Liver (tissue), 9 donors: Measurements from ENCODE around the gene ZNF101. TPM values are rescaled to one million over a fixed set of nuclear protein-coding genes. Genes with fewer than 3 reads are reported as not detected.

Experiments
- DNase-seq: peaks from one replicate; pipeline ENCODE4 v3.0.0-alpha.2; 2017; ENCODE audit warnings: low spot score
- H3K27ac ChIP-seq, 2 donors: one replicate each; pipeline ENCODE4 v1.7.0; 2013; ENCODE audit warnings: inconsistent platforms in 2 of 2, low read length in 2 of 2, control low read depth in 1 of 2, low read depth in 1 of 2, mild to moderate bottlenecking in 1 of 2
- H3K27me3 ChIP-seq, 4 donors: one replicate each; pipeline versions ENCODE4 v1.6.1 to v1.7.0; 2013; ENCODE audit warnings: low read length in 3 of 4, inconsistent platforms in 1 of 4, mild to moderate bottlenecking in 1 of 4, moderate library complexity in 1 of 4; ENCODE audit not compliant: control insufficient read depth in 4 of 4, insufficient read depth in 4 of 4
- H3K36me3 ChIP-seq, 4 donors: one replicate each; pipeline versions ENCODE4 v1.6.1 to v1.7.0; 2013; ENCODE audit warnings: low read length in 3 of 4, mild to moderate bottlenecking in 3 of 4, low read depth in 1 of 4, moderate library complexity in 1 of 4; ENCODE audit not compliant: control insufficient read depth in 4 of 4, insufficient read depth in 3 of 4
- H3K4me1 ChIP-seq, 4 donors: one replicate each; pipeline versions ENCODE4 v1.6.1 to v1.7.0; 2013; ENCODE audit warnings: low read length in 3 of 4, mild to moderate bottlenecking in 3 of 4, moderate library complexity in 1 of 4; ENCODE audit not compliant: control insufficient read depth in 4 of 4, insufficient read depth in 4 of 4
- H3K4me3 ChIP-seq, 3 donors: one replicate each; pipeline versions ENCODE4 v1.6.1 to v1.7.0; 2013; ENCODE audit warnings: low read length in 3 of 3, control low read depth in 1 of 3, low read depth in 1 of 3, mild to moderate bottlenecking in 1 of 3
- H3K9ac ChIP-seq, 2 donors: one replicate each; pipeline ENCODE4 v1.7.0; 2013; ENCODE audit warnings: low read length in 2 of 2, mild to moderate bottlenecking in 2 of 2, moderate library complexity in 2 of 2, control low read depth in 1 of 2, low read depth in 1 of 2
- H3K9me3 ChIP-seq, 4 donors: one replicate each; pipeline versions ENCODE4 v1.6.1 to v1.7.0; 2013; ENCODE audit warnings: low read length in 3 of 4; ENCODE audit not compliant: control insufficient read depth in 4 of 4
- FOXA1 ChIP-seq: IDR thresholded peaks from 2 replicates; pipeline ENCODE4 v1.6.1; 2016; ENCODE audit warnings: antibody characterized with exemption
- FOXA2 ChIP-seq: IDR thresholded peaks from 2 replicates; pipeline ENCODE4 v1.6.1; 2016; ENCODE audit warnings: antibody characterized with exemption
- GABPA ChIP-seq, 2 donors: IDR thresholded peaks in 1 of 2; conservative IDR thresholded peaks in 1 of 2; 2 replicates each; pipeline ENCODE4 v1.6.1; 2016; ENCODE audit warnings: antibody characterized with exemption in 2 of 2, mild to moderate bottlenecking in 1 of 2, moderate library complexity in 1 of 2
- HNF4A ChIP-seq, 2 donors: conservative IDR thresholded peaks; 2 replicates each; pipeline ENCODE4 v1.6.1; 2016; ENCODE audit warnings: antibody characterized with exemption in 2 of 2, mild to moderate bottlenecking in 2 of 2
- HNF4G ChIP-seq: IDR thresholded peaks from 2 replicates; pipeline ENCODE4 v1.6.1; 2016; ENCODE audit warnings: antibody characterized with exemption
- JUND ChIP-seq, 2 donors: IDR thresholded peaks; 2 replicates each; pipeline ENCODE4 v1.6.1; 2016; ENCODE audit warnings: antibody characterized with exemption in 2 of 2
- NR2F2 ChIP-seq: IDR thresholded peaks from 2 replicates; pipeline ENCODE4 v1.6.1; 2016; ENCODE audit warnings: antibody characterized with exemption
- RAD21 ChIP-seq, 2 donors: IDR thresholded peaks; 2 replicates each; pipeline ENCODE4 v1.6.1; 2016; ENCODE audit warnings: antibody characterized with exemption in 2 of 2, mild to moderate bottlenecking in 2 of 2
- SP1 ChIP-seq: IDR thresholded peaks from 2 replicates; pipeline ENCODE4 v1.6.1; 2018; ENCODE audit warnings: antibody characterized with exemption, mild to moderate bottlenecking
- WGBS: extraction: QIAGEN DNeasy Blood & Tissue Kit; methylation state at CpG from one replicate; pipeline ENCODE4 v1.1.7; 2013; 5-methylcytosine and 5-hydroxymethylcytosine counted together
- polyA plus RNA-seq, 2 donors: library from polyadenylated mRNA; stranded (reverse) in 1 of 2; unstranded in 1 of 2; fragments of 200-250 nt in 1 of 2; fragments of >200 nt in 1 of 2; fragmentation: Nextera tagmentation in 1 of 2; extraction: Ambion mirVana in 1 of 2; gene quantifications; one replicate each; pipeline versions ENCODE4 v1.2.1 to v1.2.3, GENCODE V29; 2013 to 2015
- total RNA-seq, 2 donors: library from RNA; depleted of rRNA; stranded (reverse); fragments of >200 nt; gene quantifications; one replicate each; pipeline ENCODE4 v1.2.3, GENCODE V29; 2014
- TF ChIP-seq, protein P1 (sequence below): fragments of 150-350 bp; IDR thresholded peaks from 2 replicates; pipeline ENCODE4 v1.5.1; 2017; ENCODE audit warnings: improper control_type of control experiment, low read depth, low read length; ENCODE audit not compliant: missing input control
- TF ChIP-seq, protein P2 (sequence below): IDR thresholded peaks from 2 replicates; pipeline ENCODE4 v1.6.1; 2016; ENCODE audit warnings: antibody characterized with exemption, mild to moderate bottlenecking
- TF ChIP-seq, protein P3 (sequence below): IDR thresholded peaks from 2 replicates; pipeline ENCODE4 v1.6.1; 2016; ENCODE audit warnings: antibody characterized with exemption
- TF ChIP-seq, protein P4 (sequence below): IDR thresholded peaks from 2 replicates; pipeline ENCODE4 v1.6.1; 2016; ENCODE audit warnings: antibody characterized with exemption
- donor health status: healthy.
- donor health status: healthy.
- donor health status: healthy.
- donor health status: healthy.
- donor health status: healthy.

Gene ZNF101
- total and polyA plus RNA-seq, 4 donors, result 1.5 to 6.9 (median 3.5) TPM

DNA sequence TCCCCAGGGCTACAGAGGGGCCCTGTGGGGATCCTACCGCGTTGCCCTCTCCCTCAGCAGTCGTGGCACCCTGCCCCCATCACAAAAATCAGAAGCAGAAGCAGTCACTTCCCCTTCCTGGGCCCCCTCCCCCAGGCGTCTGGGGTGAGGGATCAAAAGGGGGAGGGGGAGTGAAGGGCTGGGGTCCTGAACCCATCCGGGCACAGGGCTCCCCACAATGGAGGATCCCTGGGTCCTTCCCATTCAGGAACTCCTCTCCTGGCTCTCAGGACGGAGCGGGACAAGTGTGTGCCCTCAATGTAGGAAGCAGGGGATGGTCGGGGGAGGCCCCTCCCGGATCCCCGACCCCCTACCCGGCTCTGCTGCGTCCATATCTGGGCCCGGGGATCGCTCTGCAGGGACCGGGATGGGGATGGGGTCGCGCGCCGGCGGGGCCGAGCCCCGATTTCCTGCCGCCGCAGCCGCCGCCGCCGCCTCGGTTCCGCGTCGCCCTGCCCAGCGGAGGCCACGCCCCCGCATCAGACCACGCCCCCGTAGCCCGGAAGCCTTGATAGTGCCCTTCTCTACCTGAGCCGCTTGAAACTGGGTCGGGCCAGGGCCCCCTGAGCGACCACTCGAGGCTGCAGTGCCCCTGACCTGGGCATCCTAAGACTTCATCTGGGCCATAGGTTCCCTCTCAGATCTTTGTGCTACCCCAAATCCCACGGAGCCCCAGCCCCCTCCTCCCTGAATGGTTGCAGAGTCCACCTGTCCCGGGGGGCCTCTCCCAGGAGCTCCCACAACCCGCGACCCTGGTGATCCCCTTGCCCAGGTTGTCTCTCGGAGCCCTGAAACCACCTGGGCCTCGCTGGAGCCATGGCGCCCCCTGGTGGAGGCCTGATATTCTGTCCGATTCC is 25.2 kb upstream of the ZNF101 start, which contains the start of gene GMIP:
Gene GMIP (minus strand): TSS at position 500 of the 896 bp plus-strand sequence. CDS start 128 bp downstream, at position 372.
- DNase-seq, result peak; percentile 83
- TF ChIP-seq JUND (IDR thresholded peaks at IDR 0.05) (no peak), FOXA1 (no peak), GABPA (IDR thresholded peaks at IDR 0.05 in 1 of 2, conservative IDR thresholded peaks at IDR 0.05 in 1 of 2) (no peak), RAD21 (IDR thresholded peaks at IDR 0.05) (peak; percentile 69 to 82)
- TF ChIP-seq, protein P1, sequence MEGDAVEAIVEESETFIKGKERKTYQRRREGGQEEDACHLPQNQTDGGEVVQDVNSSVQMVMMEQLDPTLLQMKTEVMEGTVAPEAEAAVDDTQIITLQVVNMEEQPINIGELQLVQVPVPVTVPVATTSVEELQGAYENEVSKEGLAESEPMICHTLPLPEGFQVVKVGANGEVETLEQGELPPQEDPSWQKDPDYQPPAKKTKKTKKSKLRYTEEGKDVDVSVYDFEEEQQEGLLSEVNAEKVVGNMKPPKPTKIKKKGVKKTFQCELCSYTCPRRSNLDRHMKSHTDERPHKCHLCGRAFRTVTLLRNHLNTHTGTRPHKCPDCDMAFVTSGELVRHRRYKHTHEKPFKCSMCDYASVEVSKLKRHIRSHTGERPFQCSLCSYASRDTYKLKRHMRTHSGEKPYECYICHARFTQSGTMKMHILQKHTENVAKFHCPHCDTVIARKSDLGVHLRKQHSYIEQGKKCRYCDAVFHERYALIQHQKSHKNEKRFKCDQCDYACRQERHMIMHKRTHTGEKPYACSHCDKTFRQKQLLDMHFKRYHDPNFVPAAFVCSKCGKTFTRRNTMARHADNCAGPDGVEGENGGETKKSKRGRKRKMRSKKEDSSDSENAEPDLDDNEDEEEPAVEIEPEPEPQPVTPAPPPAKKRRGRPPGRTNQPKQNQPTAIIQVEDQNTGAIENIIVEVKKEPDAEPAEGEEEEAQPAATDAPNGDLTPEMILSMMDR, result peak; percentile 61
- TF ChIP-seq, protein P2, sequence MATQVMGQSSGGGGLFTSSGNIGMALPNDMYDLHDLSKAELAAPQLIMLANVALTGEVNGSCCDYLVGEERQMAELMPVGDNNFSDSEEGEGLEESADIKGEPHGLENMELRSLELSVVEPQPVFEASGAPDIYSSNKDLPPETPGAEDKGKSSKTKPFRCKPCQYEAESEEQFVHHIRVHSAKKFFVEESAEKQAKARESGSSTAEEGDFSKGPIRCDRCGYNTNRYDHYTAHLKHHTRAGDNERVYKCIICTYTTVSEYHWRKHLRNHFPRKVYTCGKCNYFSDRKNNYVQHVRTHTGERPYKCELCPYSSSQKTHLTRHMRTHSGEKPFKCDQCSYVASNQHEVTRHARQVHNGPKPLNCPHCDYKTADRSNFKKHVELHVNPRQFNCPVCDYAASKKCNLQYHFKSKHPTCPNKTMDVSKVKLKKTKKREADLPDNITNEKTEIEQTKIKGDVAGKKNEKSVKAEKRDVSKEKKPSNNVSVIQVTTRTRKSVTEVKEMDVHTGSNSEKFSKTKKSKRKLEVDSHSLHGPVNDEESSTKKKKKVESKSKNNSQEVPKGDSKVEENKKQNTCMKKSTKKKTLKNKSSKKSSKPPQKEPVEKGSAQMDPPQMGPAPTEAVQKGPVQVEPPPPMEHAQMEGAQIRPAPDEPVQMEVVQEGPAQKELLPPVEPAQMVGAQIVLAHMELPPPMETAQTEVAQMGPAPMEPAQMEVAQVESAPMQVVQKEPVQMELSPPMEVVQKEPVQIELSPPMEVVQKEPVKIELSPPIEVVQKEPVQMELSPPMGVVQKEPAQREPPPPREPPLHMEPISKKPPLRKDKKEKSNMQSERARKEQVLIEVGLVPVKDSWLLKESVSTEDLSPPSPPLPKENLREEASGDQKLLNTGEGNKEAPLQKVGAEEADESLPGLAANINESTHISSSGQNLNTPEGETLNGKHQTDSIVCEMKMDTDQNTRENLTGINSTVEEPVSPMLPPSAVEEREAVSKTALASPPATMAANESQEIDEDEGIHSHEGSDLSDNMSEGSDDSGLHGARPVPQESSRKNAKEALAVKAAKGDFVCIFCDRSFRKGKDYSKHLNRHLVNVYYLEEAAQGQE, result no peak
- peak within 1 kb of the TSS; percentile 58 to 66 for H3K9ac ChIP-seq
- no peaks in the 10 kb centered on the region for H3K27me3 ChIP-seq
- H3K27ac ChIP-seq, result peak within 1 kb of the TSS; percentile 43 to 73
- H3K36me3 ChIP-seq, result peaks cover 14 to 33% (median 19%) of the 10 kb centered on the region in 4 donors
- H3K4me3 ChIP-seq, result peak within 1 kb of the TSS; percentile 71 to 89 (median 72)
- 2% methylated on average over 50 of the region's 50 CpGs for WGBS
- peaks cover 1 to 15% (median 8%) of the 10 kb centered on the region in 4 donors for H3K4me1 ChIP-seq
- no peaks in the 10 kb centered on the region for H3K9me3 ChIP-seq

DNA sequence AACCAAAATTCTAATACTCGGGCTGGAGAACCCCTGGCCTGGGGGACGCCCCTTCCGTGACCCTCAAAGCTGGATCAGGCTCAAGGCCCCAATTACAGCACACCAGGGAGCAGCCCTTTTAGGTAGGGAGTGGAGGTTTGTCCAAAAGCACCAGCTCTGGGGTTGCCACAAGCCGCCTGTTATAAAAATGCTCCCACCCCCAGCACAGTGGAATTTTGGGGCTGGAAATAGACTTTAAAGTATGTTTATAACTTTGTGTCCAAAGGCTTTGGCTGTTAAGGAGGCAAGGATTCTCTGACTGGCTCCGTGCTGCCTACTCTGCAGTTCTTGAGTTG is 24.6 kb upstream of the ZNF101 start:
- Histone ChIP-seq H3K27me3 (no peaks in the 10 kb centered on the region), H3K9ac (no peak overlapping the region), H3K36me3 (peaks cover 14 to 34% (median 19%) of the 10 kb centered on the region in 4 donors), H3K9me3 (no peaks in the 10 kb centered on the region), H3K27ac (peak overlapping the region; percentile 43 to 73), H3K4me1 (peaks cover 1 to 15% (median 8%) of the 10 kb centered on the region in 4 donors), H3K4me3 (no peak overlapping the region)
- no peak for DNase-seq
- TF ChIP-seq FOXA2 (no peak), HNF4A (conservative IDR thresholded peaks at IDR 0.05) (no peak), RAD21 (IDR thresholded peaks at IDR 0.05) (no peak), SP1 (no peak), NR2F2 (no peak), GABPA (IDR thresholded peaks at IDR 0.05 in 1 of 2, conservative IDR thresholded peaks at IDR 0.05 in 1 of 2) (no peak), HNF4G (no peak)
- TF ChIP-seq, protein P3, sequence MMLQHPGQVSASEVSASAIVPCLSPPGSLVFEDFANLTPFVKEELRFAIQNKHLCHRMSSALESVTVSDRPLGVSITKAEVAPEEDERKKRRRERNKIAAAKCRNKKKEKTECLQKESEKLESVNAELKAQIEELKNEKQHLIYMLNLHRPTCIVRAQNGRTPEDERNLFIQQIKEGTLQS, result no peak
- TF ChIP-seq, protein P1, result no peak
- TF ChIP-seq, protein P2, result no peak
- TF ChIP-seq, protein P4, sequence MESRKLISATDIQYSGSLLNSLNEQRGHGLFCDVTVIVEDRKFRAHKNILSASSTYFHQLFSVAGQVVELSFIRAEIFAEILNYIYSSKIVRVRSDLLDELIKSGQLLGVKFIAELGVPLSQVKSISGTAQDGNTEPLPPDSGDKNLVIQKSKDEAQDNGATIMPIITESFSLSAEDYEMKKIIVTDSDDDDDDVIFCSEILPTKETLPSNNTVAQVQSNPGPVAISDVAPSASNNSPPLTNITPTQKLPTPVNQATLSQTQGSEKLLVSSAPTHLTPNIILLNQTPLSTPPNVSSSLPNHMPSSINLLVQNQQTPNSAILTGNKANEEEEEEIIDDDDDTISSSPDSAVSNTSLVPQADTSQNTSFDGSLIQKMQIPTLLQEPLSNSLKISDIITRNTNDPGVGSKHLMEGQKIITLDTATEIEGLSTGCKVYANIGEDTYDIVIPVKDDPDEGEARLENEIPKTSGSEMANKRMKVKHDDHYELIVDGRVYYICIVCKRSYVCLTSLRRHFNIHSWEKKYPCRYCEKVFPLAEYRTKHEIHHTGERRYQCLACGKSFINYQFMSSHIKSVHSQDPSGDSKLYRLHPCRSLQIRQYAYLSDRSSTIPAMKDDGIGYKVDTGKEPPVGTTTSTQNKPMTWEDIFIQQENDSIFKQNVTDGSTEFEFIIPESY, result no peak
- WGBS, result 34% methylated on average over 5 of the region's 5 CpGs
